HUES64 (cell line): ENCODE results near the gene SCUBE3.

ENCODE experiments used
- H3K27ac ChIP-seq: 2 replicates; pipeline ENCODE4 v1.7.0; 2013; ENCODE audit warnings: low read depth, low read length, inconsistent platforms
- H3K27me3 ChIP-seq: 2 replicates; pipeline ENCODE4 v1.6.1; 2013; ENCODE audit warnings: mild to moderate bottlenecking, low read length; ENCODE audit not compliant: insufficient read depth
- H3K36me3 ChIP-seq: 2 replicates; pipeline ENCODE4 v1.6.1; 2013; ENCODE audit warnings: mild to moderate bottlenecking, low read length; ENCODE audit not compliant: insufficient read depth
- H3K4me1 ChIP-seq: 2 replicates; pipeline ENCODE4 v1.6.1; 2013; ENCODE audit warnings: mild to moderate bottlenecking, low read length, moderate library complexity; ENCODE audit not compliant: insufficient read depth
- H3K4me3 ChIP-seq: 2 replicates; pipeline ENCODE4 v1.5.1; 2013; ENCODE audit warnings: mild to moderate bottlenecking, low read length, moderate library complexity
- H3K9ac ChIP-seq: 2 replicates; pipeline ENCODE4 v1.6.1; 2013; ENCODE audit warnings: mild to moderate bottlenecking, low read depth, low read length
- H3K9me3 ChIP-seq: 2 replicates; pipeline ENCODE4 v1.6.1; 2013; ENCODE audit warnings: low read depth, low read length; ENCODE audit not compliant: insufficient read depth
- WGBS: fragments of 150-250, 120-280 bp; methylation state at CpG from one replicate; pipeline ENCODE4 v1.1.7; 2013; ENCODE audit warnings: missing lambda C conversion rate; 5-methylcytosine and 5-hydroxymethylcytosine counted together

Gene SCUBE3

DNA sequence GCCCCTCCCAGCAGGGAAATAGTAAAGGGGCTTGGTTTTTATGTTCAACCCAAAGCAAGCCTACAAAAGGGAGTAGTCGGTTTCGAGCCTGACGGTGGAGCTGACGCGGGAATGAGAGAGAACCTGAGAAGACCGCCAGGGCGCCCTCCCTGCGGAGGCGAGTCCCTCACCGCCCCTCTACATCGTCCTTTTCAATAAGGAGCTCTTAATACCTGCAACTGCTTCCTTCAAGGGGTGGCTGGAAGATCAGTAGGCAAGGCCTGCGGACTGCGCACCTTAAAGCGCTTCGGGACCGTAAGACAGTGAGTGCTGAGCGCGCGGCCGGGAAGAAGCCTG lies 45.1 kb downstream of the SCUBE3 start:
- Histone ChIP-seq H3K27ac (peak overlapping the region; percentile 99; the same call in 1 of the 2 replicates), H3K27me3 (no peaks in the 10 kb centered on the region), H3K4me1 (peaks cover 11% of the 10 kb centered on the region), H3K9ac (peak overlapping the region; percentile 94), H3K9me3 (no peaks in the 10 kb centered on the region), H3K4me3 (peak overlapping the region; percentile 74), H3K36me3 (no peaks in the 10 kb centered on the region)
- under 1% methylated on average over 20 of the region's 20 CpGs for WGBS

DNA sequence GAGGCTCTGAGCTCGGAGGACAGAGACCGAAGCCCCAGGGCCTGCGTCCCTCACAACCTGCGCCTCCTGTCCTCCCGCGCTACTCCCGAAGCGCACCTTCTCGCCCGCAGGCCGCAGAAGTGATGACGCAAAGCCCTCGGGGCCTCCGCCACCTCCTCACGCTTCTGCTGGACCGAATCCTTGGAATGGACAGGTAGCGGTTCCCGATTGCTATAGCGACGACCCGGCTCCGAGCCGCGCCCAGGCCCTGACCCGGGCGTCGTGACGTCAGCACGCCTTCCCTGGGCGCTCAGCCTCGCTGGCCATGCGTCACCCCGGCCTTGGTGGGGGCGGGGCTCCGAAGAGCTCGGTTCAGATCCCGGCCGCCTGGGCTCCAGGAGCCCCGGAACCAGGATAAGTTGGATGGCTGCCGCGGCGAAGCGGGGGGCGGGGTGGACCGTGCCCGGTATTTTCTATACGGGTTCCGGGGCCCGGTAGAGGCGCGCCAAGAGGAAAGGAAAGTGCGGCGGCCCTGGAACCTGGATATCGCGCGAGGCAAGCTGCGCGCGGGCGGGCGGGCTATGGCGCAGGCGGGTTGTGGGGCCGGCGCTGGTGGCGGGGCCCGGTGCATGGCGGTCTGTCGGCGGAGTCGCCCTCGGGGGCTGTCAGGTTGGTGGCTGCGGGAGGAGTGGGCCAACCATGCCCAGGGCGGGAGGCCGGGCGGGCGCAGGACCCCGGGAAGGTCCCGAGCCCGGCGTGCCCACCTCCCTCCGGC lies 45.6 kb downstream of the SCUBE3 start, which contains the start of gene ZNF76:
Gene ZNF76 (plus strand): TSS at position 542 of the 754 bp plus-strand sequence. CDS start 21,417 bp downstream, outside the sequence.
- Histone ChIP-seq H3K4me1 (peaks cover 11% of the 10 kb centered on the region), H3K9me3 (no peaks in the 10 kb centered on the region), H3K4me3 (peak within 1 kb of the TSS; percentile 74), H3K27me3 (no peaks in the 10 kb centered on the region), H3K9ac (peak within 1 kb of the TSS; percentile 94), H3K27ac (peak within 1 kb of the TSS; percentile 99), H3K36me3 (no peaks in the 10 kb centered on the region)
- under 1% methylated on average over 82 of the region's 82 CpGs for WGBS

DNA sequence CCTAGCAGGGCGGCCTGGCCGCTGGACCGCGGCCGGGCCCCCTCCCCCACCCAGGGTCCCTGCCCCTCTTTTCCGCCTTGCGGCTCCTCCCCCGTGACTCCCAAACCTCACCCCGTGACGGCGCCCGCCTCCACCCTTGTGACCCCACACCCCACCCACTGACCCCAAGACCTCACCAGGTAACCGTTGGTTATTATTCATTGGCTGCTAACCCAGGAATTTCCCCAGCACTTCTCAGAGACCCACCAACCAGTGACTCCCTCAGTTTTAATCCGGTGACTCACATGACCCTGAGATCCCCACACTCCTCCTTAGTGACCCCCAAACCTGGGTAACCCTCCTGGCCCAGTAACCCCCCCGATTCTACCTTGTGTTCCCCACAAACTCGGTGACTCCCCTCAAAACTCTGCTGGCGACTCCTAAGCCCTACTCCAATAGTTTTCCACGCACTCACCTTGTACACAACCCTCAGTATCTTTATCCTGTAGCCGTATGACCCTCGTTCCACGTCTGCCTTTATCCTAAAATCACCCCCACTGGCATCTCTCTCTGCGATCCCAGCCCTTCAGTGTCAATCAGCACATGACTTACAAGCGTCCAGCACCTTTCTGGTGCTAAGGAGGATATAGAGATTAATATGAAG lies 46.3 kb downstream of the SCUBE3 start:
- no peaks in the 10 kb centered on the region for H3K9me3 ChIP-seq
- no peaks in the 10 kb centered on the region for H3K36me3 ChIP-seq
- H3K9ac ChIP-seq: peak overlapping the region; percentile 94
- peaks cover 11% of the 10 kb centered on the region for H3K4me1 ChIP-seq
- H3K27me3 ChIP-seq: no peaks in the 10 kb centered on the region
- H3K27ac ChIP-seq: peak overlapping the region; percentile 99
- WGBS: 8% methylated on average over 22 of the region's 23 CpGs
- peak overlapping the region; percentile 74 for H3K4me3 ChIP-seq

DNA sequence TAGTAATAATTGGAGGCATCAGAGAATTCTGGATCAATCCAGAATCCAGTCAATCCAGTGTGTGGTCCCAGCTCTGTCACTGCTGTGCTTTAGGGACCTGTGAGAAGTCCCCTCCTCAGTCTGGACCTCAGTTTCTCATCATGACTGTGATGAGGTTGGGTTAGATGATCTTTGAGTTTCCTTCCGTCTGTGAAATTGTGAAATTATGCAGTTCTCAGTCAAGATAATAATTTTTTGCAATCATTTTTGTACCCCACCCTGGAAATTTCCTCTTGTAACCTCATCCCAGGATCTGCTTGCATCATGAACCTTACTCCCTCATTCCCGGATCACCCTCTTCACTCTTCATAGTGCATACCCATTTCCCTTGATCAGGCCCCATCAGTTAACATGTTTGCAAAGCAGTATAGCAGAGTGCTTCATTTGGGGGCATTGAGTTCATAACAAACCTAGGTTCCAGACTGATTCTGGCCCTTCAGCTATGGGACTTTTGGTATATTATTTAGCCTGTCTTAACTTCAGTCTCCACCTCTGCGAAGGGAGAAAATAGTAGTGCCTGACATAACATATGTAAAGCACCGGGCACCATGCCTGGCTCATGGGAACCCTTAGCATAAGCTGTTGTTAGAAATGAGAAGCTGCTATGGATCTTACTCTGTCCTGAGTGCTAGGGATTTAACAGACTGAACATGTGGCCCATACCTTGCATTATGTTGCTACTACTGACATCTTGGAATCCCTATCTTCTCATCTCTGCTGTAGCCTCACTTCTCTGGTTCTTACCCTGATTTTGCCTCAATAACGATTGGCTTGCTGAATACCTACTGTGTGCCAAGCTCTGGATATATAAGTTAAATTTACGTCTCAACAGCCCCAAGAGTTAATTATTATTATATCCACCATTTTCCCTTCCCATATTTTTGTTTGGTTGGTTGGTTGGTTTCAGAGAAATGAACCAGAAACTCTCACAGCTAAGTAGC lies 47.1 kb downstream of the SCUBE3 start:
- no peaks in the 10 kb centered on the region for H3K9me3 ChIP-seq
- H3K36me3 ChIP-seq: no peaks in the 10 kb centered on the region
- H3K4me3 ChIP-seq: peak overlapping the region; percentile 74
- H3K27me3 ChIP-seq: no peaks in the 10 kb centered on the region
- H3K4me1 ChIP-seq: peaks cover 11% of the 10 kb centered on the region
- H3K9ac ChIP-seq: peak overlapping the region; percentile 94
- over 99% methylated on average over 5 of the region's 6 CpGs for WGBS
- H3K27ac ChIP-seq: peak overlapping the region; percentile 99

DNA sequence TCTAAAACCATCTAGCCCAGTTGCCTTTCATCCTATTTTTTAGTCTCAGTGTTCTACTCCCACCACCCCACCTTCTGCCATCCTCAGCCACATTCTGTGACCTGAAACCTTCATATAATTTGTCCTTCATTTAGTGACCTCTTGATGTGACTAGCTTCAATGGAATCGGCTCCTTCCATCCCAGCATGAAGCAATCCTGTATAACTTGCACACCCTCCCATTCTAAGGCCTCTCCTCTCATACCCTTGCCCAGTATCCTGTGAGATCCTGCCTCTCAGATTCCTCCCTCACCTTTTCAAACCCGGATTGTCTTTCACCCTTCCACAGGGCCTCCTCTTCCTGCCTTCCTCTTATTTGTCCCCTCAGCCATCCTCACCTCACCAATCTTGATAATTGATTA lies 48.8 kb downstream of the SCUBE3 start:
- Histone ChIP-seq H3K4me1 (peaks cover 11% of the 10 kb centered on the region), H3K27ac (no peak overlapping the region), H3K36me3 (no peaks in the 10 kb centered on the region), H3K9me3 (no peaks in the 10 kb centered on the region), H3K9ac (no peak overlapping the region), H3K4me3 (no peak overlapping the region), H3K27me3 (no peaks in the 10 kb centered on the region)
- WGBS: 78% methylated on average over 1 of the region's 2 CpGs

DNA sequence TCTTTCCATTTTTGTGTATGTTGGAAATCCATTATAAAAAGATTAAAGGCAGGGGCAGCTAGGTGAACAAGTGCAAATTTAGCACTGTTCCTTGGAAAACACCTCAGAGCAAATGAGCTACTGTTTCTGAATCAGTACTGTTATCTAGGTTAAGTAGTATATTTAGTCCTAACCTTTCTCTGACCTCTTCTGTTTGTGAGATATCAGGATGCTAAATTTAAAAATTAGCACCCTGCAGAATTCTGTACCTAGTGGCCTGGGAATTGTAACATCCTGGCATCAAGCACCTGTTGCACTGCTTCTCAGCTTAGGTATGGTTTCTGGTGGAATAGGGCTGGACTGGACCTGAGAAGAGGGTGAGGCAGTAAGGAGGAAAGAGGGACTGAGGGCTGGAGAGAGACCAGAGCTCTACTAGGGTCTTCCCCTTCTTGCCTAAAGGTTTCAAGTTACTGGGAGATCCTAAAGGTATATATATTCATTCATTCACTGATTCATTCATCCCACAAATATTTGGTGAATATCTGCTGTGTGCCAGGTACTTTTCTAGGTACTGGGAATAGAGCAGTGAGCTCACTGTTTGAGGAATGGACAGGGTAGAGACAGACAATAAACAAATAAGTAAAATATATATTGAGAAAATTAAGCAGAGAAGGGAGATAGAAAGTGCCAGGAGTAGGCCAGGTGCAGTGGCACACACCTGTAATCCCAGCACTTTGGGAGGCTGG lies 51.0 kb downstream of the SCUBE3 start:
- Histone ChIP-seq H3K27me3 (no peaks in the 10 kb centered on the region), H3K36me3 (no peaks in the 10 kb centered on the region), H3K9me3 (no peaks in the 10 kb centered on the region)

DNA sequence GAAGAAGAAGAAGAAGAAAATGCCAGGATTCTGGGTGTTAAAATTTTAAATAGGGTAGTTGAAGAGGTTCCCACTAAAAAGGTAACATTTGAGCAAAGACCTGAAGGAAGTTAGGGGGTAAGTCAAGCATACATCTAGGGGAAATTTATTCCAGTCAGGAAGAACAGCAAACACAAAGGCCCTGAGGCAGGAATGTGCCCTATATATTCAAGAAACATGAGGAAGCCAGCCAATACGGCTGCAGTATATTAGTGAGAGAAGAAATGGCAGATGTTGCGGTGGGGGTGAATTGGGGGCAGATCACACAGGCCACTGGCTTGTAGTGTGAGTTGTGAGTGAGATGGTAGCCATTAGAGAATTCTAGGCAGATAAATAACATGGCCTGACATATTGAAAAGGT lies 51.8 kb downstream of the SCUBE3 start:
- H3K36me3 ChIP-seq: no peaks in the 10 kb centered on the region
- H3K4me1 ChIP-seq: peaks cover 5% of the 10 kb centered on the region
- no peak overlapping the region for H3K9ac ChIP-seq
- H3K4me3 ChIP-seq: no peak overlapping the region
- no peaks in the 10 kb centered on the region for H3K27me3 ChIP-seq
- no peak overlapping the region for H3K27ac ChIP-seq
- H3K9me3 ChIP-seq: no peaks in the 10 kb centered on the region
- WGBS: 94% methylated on average over 2 of the region's 2 CpGs

More for the DNA sequence above, 51.0 kb downstream of the SCUBE3 start:
- peaks cover 6% of the 10 kb centered on the region for H3K4me1 ChIP-seq
- no peak overlapping the region for H3K4me3 ChIP-seq
- H3K27ac ChIP-seq: no peak overlapping the region
- H3K9ac ChIP-seq: no peak overlapping the region

DNA sequence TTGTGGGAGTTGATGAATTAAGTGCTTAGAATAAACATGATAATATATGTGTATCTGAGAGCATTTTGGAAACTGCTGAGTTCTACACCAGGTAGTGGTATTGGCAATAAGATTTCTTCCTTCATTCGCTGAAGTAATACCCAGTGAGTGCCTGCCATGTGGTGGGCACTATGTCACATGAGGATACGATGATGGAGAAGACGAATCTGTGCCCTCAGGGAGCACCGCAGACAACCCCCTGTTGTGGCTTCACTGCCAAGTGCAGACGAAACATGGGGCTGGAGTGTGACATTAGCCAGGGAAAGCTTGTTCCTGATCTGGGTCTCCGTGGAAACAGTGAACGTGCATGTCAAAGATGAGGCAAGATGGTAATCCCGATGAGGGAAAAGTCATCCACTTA lies 53.7 kb downstream of the SCUBE3 start:
- Histone ChIP-seq H3K4me3 (no peak overlapping the region), H3K27ac (no peak overlapping the region), H3K27me3 (no peaks in the 10 kb centered on the region), H3K36me3 (no peaks in the 10 kb centered on the region), H3K4me1 (no peaks in the 10 kb centered on the region), H3K9me3 (no peaks in the 10 kb centered on the region), H3K9ac (no peak overlapping the region)
- WGBS: 88% methylated on average over 8 of the region's 8 CpGs

DNA sequence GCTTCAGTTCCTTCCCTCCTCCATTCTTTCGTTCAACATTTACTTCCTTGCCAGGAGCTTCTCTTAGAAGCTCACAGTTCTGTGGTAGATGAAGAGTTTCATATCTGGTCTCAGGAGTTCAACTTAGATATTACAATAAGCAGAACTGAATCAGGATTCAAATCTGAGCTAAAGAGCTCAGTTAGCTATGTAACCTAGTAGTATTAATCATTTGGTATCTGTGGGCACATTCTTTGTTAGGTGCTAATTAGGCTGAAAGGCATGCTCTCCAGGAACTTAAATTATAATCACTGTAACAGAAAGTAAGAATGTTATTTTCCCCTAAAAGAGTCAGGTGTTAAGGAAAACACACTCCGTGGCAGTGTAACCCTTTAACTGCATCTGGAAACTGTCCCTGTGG lies 54.1 kb downstream of the SCUBE3 start:
- H3K4me3 ChIP-seq: no peak overlapping the region
- no peaks in the 10 kb centered on the region for H3K9me3 ChIP-seq
- no peaks in the 10 kb centered on the region for H3K27me3 ChIP-seq
- no peak overlapping the region for H3K27ac ChIP-seq
- no peak overlapping the region for H3K9ac ChIP-seq
- 68% methylated on average over 1 of the region's 2 CpGs for WGBS
- no peaks in the 10 kb centered on the region for H3K4me1 ChIP-seq
- no peaks in the 10 kb centered on the region for H3K36me3 ChIP-seq

DNA sequence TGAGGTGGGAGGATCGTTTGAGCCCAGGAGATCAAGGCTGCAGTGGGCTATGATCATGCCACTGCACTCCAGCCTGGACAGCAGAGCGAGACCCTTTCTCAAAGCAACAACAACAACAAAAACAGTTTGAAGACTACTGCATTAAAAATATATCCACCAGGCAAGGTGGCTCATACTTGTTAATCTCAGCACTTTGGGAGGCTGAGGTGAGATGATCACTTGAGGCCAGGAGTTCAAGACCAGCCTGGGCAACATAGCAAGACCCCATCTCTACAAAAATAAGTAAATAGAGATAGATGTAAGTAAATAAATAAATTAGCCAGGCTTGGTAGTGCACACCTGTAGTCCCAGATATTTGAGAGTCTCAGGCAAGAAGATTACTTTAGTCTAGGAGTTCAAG lies 58.2 kb downstream of the SCUBE3 start:
- Histone ChIP-seq H3K27me3 (no peaks in the 10 kb centered on the region), H3K4me1 (no peaks in the 10 kb centered on the region), H3K36me3 (no peaks in the 10 kb centered on the region), H3K9ac (no peak overlapping the region), H3K4me3 (no peak overlapping the region), H3K9me3 (no peaks in the 10 kb centered on the region), H3K27ac (no peak overlapping the region)
- 96% methylated on average over 2 of the region's 2 CpGs for WGBS
